Measurements from ENCODE around the gene CABP4.

CABP4 gene

GRCh38 chr11:67436459-67437081, 18.6 kb upstream of the CABP4 start:
- no peak for DNase-seq

- DNase-seq, result no peak
Measured at GRCh38 chr11:67437082-67437808, 17.9 kb upstream of the CABP4 start, which contains the start of gene PTPRCAP. Gene PTPRCAP (minus strand): TSS chr11:67437682. CDS start chr11:67437619, 63 bp downstream.

- no peak for DNase-seq
Measured at GRCh38 chr11:67437809-67438157, 17.4 kb upstream of the CABP4 start.

- no peak for DNase-seq
Measured at GRCh38 chr11:67438158-67438902, 16.8 kb upstream of the CABP4 start.

- DNase-seq, result no peak
Measured at GRCh38 chr11:67439321-67440228, 15.6 kb upstream of the CABP4 start.

- no peak for DNase-seq
Measured at GRCh38 chr11:67440229-67441097, 14.7 kb upstream of the CABP4 start.

- DNase-seq, result no peak
Measured at GRCh38 chr11:67441098-67441563, 14.0 kb upstream of the CABP4 start.

GRCh38 chr11:67441731-67442351, 13.3 kb upstream of the CABP4 start:
- DNase-seq, result no peak

- no peak for DNase-seq
Measured at GRCh38 chr11:67442504-67443404, 12.4 kb upstream of the CABP4 start.

- DNase-seq, result no peak
Measured at GRCh38 chr11:67445515-67445914, 9.6 kb upstream of the CABP4 start.

- DNase-seq, result no peak
Measured at GRCh38 chr11:67448220-67448609, 6.9 kb upstream of the CABP4 start.

- DNase-seq, result no peak
Measured at GRCh38 chr11:67449116-67449844, 5.9 kb upstream of the CABP4 start.

GRCh38 chr11:67450796-67451657, 4.1 kb upstream of the CABP4 start:
- DNase-seq, result no peak

GRCh38 chr11:67451658-67451976, 3.5 kb upstream of the CABP4 start:
- DNase-seq, result no peak

- no peak for DNase-seq
Measured at GRCh38 chr11:67452141-67452952, 2.8 kb upstream of the CABP4 start, which contains the start of gene GPR152. Gene GPR152 (minus strand): TSS chr11:67452729. CDS start chr11:67452724, 5 bp downstream.

- DNase-seq, result no peak
Measured at GRCh38 chr11:67453816-67454732, 1.1 kb upstream of the CABP4 start.
